ENCODE measurements around the gene FN3KRP. TPM values are rescaled to one million over a fixed set of nuclear protein-coding genes. Genes with fewer than 3 reads are reported as not detected.
"Not testable (repeated sequence)": the region's sequence is repeated elsewhere in the genome, so short reads cannot be mapped to it uniquely, and the experiment has no call there.

Gene FN3KRP
- total RNA-seq, 4 donors from 2014 or later: 15.5 to 33.0 (median 19.7) TPM

- no peak overlapping the region for H3K4me3 ChIP-seq
- peak in 2 of 3 donors; percentile 75 to 84 for DNase-seq
Measured at GRCh38 chr17:82740906-82741759, 24.6 kb downstream of the FN3KRP start.

GRCh38 chr17:82743344-82744219, 27.1 kb downstream of the FN3KRP start:
- peaks cover 0 to 41% (median 0%) of the 10 kb centered on the region in 3 donors for H3K36me3 ChIP-seq
- no peak overlapping the region for H3K27ac ChIP-seq
- TF ChIP-seq CTCF (IDR thresholded peaks at IDR 0.05): no peak
- TF ChIP-seq POLR2A (IDR thresholded peaks at IDR 0.05): no peak

More at GRCh38 chr17:82740906-82741759, 24.6 kb downstream of the FN3KRP start:
- no peak for TF ChIP-seq POLR2A (IDR thresholded peaks at IDR 0.05)
- TF ChIP-seq CTCF (IDR thresholded peaks at IDR 0.05): no peak
- Histone ChIP-seq H3K9me3 (peaks cover 0 to 6% (median 2%) of the 10 kb centered on the region in 4 donors), H3K4me1 (peaks cover 0 to 9% (median 0%) of the 10 kb centered on the region in 4 donors), H3K27me3 (no peaks in the 10 kb centered on the region), H3K36me3 (peaks cover 0 to 41% (median 0%) of the 10 kb centered on the region in 3 donors), H3K27ac (peak overlapping the region in 2 of 4 donors; percentile 39 to 68)

GRCh38 chr17:82744736-82745135, 28.2 kb downstream of the FN3KRP start:
- not testable (repeated sequence) for H3K9me3 ChIP-seq, H3K4me1 ChIP-seq, H3K27me3 ChIP-seq, H3K27ac ChIP-seq, DNase-seq, H3K4me3 ChIP-seq
- H3K36me3 ChIP-seq: peaks cover 0 to 38% (median 0%) of the 10 kb centered on the region in 3 donors

More at GRCh38 chr17:82743344-82744219, 27.1 kb downstream of the FN3KRP start:
- H3K27me3 ChIP-seq: no peaks in the 10 kb centered on the region
- peaks cover 0 to 6% (median 2%) of the 10 kb centered on the region in 4 donors for H3K9me3 ChIP-seq
- H3K4me3 ChIP-seq: no peak overlapping the region
- no peak for DNase-seq
- no peaks in the 10 kb centered on the region for H3K4me1 ChIP-seq

GRCh38 chr17:82745524-82745923, 29.0 kb downstream of the FN3KRP start:
- no peak overlapping the region for H3K4me3 ChIP-seq
- no peak for DNase-seq
- TF ChIP-seq CTCF (IDR thresholded peaks at IDR 0.05): no peak
- no peak for TF ChIP-seq POLR2A (IDR thresholded peaks at IDR 0.05)
- no peaks in the 10 kb centered on the region for H3K4me1 ChIP-seq
- H3K27me3 ChIP-seq: no peaks in the 10 kb centered on the region
- H3K27ac ChIP-seq: no peak overlapping the region
- H3K9me3 ChIP-seq: peaks cover 0 to 6% (median 2%) of the 10 kb centered on the region in 4 donors
- H3K36me3 ChIP-seq: peaks cover 0 to 31% (median 0%) of the 10 kb centered on the region in 3 donors

- peaks cover 0 to 14% (median 9%) of the 10 kb centered on the region in 4 donors for H3K4me1 ChIP-seq
- H3K27me3 ChIP-seq: no peaks in the 10 kb centered on the region
- TF ChIP-seq CTCF (IDR thresholded peaks at IDR 0.05) (no peak), POLR2A (IDR thresholded peaks at IDR 0.05) (no peak)
- no peak for DNase-seq
- no peak overlapping the region for H3K27ac ChIP-seq
- no peaks in the 10 kb centered on the region for H3K9me3 ChIP-seq
- H3K36me3 ChIP-seq: peaks cover 0 to 3% (median 0%) of the 10 kb centered on the region in 3 donors
- no peak overlapping the region for H3K4me3 ChIP-seq
Measured at GRCh38 chr17:82748756-82749155, 32.2 kb downstream of the FN3KRP start.
